HL-60 (cell line): ENCODE results near the gene SSBP4.

Source experiments
- DNase-seq, 2 experiments: peaks; one replicate each; pipeline ENCODE4 v3.0.0-alpha.2; 2010 to 2020; ENCODE audit warnings: low read depth in 1 of 2, low spot score in 1 of 2
- H3K27ac ChIP-seq: fragments of 250-450 bp; sonication (Bioruptor Pico); replicated peaks from 2 replicates; pipeline ENCODE4 v1.5.1; 2020; ENCODE audit warnings: mild to moderate bottlenecking, moderate library complexity
- H3K27me3 ChIP-seq: fragments of 250-450 bp; sonication (Bioruptor Pico); 2 replicates; pipeline ENCODE4 v1.5.1; 2021; ENCODE audit warnings: mild to moderate bottlenecking, moderate library complexity; ENCODE audit not compliant: insufficient read depth, poor library complexity, severe bottlenecking
- H3K4me3 ChIP-seq: replicated peaks from 2 replicates; pipeline ENCODE4 v1.5.1; 2011; ENCODE audit warnings: mild to moderate bottlenecking, control low read depth, low read length; ENCODE audit not compliant: insufficient read depth
- GABPA ChIP-seq: IDR thresholded peaks from 2 replicates; pipeline ENCODE4 v1.6.1; 2012; ENCODE audit warnings: low read depth
- POLR2AphosphoS5 ChIP-seq: IDR thresholded peaks from 2 replicates; pipeline ENCODE4 v1.6.1; 2012; ENCODE audit warnings: low read depth
- REST ChIP-seq: IDR thresholded peaks from 2 replicates; pipeline ENCODE4 v1.6.1; 2012; ENCODE audit warnings: low read depth; ENCODE audit not compliant: insufficient replicate concordance
- SPI1 ChIP-seq: IDR thresholded peaks from 2 replicates; pipeline ENCODE4 v1.6.1; 2012; ENCODE audit warnings: low read depth, mild to moderate bottlenecking, borderline replicate concordance
- TF ChIP-seq, protein P1 (sequence below): IDR thresholded peaks from one replicate; pipeline ENCODE4 v1.5.1; 2011; ENCODE audit warnings: low read length, control low read depth, inconsistent platforms; ENCODE audit not compliant: insufficient read depth

The SSBP4 gene

GRCh38 chr19:18475762-18476331 is 56.6 kb downstream of the SSBP4 start:
- DNase-seq = no peak
- H3K27ac ChIP-seq = no peak overlapping the region
- TF ChIP-seq POLR2AphosphoS5 = no peak
- no peak for TF ChIP-seq REST
- no peak for TF ChIP-seq GABPA
- no peak for TF ChIP-seq SPI1
- TF ChIP-seq, protein P1, sequence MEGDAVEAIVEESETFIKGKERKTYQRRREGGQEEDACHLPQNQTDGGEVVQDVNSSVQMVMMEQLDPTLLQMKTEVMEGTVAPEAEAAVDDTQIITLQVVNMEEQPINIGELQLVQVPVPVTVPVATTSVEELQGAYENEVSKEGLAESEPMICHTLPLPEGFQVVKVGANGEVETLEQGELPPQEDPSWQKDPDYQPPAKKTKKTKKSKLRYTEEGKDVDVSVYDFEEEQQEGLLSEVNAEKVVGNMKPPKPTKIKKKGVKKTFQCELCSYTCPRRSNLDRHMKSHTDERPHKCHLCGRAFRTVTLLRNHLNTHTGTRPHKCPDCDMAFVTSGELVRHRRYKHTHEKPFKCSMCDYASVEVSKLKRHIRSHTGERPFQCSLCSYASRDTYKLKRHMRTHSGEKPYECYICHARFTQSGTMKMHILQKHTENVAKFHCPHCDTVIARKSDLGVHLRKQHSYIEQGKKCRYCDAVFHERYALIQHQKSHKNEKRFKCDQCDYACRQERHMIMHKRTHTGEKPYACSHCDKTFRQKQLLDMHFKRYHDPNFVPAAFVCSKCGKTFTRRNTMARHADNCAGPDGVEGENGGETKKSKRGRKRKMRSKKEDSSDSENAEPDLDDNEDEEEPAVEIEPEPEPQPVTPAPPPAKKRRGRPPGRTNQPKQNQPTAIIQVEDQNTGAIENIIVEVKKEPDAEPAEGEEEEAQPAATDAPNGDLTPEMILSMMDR = no peak
- no peak overlapping the region for H3K4me3 ChIP-seq
- H3K27me3 ChIP-seq = no peaks in the 10 kb centered on the region

DNA sequence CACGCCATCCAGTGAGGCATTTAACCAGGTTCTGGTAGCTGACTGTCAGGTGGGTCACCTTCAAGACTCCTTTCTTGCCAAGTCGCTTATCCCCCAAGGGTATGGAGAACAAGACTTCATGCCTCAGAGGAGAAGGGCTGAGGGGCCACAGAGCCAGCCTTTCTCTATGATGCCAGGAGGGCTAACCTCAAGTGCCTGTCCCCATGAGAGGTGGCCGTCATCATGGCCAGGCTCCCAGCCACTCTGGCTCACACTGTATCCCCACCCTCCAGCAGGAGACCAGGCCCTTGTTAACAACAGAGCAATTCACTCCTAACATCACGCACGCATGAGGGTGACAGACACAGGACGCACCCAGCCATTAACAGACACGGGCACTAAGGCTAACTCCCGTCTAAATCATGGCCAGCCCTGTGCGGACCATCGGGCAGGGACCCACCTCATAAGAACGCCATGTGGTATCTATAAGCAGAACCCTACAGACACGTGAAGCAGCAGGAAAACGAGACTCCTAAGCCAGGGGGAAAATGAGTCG is 57.4 kb downstream of the SSBP4 start:
- no peak for DNase-seq
- no peak overlapping the region for H3K4me3 ChIP-seq
- H3K27ac ChIP-seq = no peak overlapping the region
- no peaks in the 10 kb centered on the region for H3K27me3 ChIP-seq
- TF ChIP-seq REST = no peak
- TF ChIP-seq GABPA = no peak
- no peak for TF ChIP-seq SPI1
- TF ChIP-seq, protein P1 = no peak

GRCh38 chr19:18477042-18477779 is 58.0 kb downstream of the SSBP4 start:
- Histone ChIP-seq H3K4me3 (no peak overlapping the region), H3K27ac (no peak overlapping the region), H3K27me3 (no peaks in the 10 kb centered on the region)
- DNase-seq = peak in 1 of 2 experiments; percentile 39
- TF ChIP-seq POLR2AphosphoS5 (no peak), GABPA (no peak), REST (no peak), SPI1 (no peak)
- TF ChIP-seq, protein P1 = no peak
